HG03108 (cell line): ENCODE data around the gene GAD1.

Experiments used
- ATAC-seq: cut with Tn5 transposase; IDR thresholded peaks from one replicate; pipeline ENCODE4 v1.9.1; 2021; ENCODE audit warnings: moderate library complexity; ENCODE audit not compliant: unreplicated experiment

The GAD1 gene

GRCh38 chr2:170840717-170841210, 24.1 kb downstream of the GAD1 start:
- no peak for ATAC-seq

GRCh38 chr2:170842785-170843184, 26.1 kb downstream of the GAD1 start:
- ATAC-seq: no peak

GRCh38 chr2:170843656-170844055, 27.0 kb downstream of the GAD1 start:
- no peak for ATAC-seq

GRCh38 chr2:170845343-170845742, 28.7 kb downstream of the GAD1 start:
- no peak for ATAC-seq

- no peak for ATAC-seq
These were observed 29.6 kb downstream of the GAD1 start for GRCh38 chr2:170846314-170846713.

- ATAC-seq: no peak
These were observed 31.0 kb downstream of the GAD1 start for GRCh38 chr2:170847716-170848115.

- no peak for ATAC-seq
These were observed 31.9 kb downstream of the GAD1 start for GRCh38 chr2:170848587-170848986.

GRCh38 chr2:170850251-170850650, 33.6 kb downstream of the GAD1 start:
- no peak for ATAC-seq

GRCh38 chr2:170851635-170852034, 34.9 kb downstream of the GAD1 start:
- no peak for ATAC-seq

GRCh38 chr2:170856066-170856465, 39.4 kb downstream of the GAD1 start:
- no peak for ATAC-seq

GRCh38 chr2:170862286-170862902, 45.7 kb downstream of the GAD1 start:
- ATAC-seq: no peak

- ATAC-seq: no peak
These were observed 46.4 kb downstream of the GAD1 start for GRCh38 chr2:170863087-170863486.

GRCh38 chr2:170869036-170869435, 52.3 kb downstream of the GAD1 start:
- no peak for ATAC-seq

- ATAC-seq: no peak
These were observed 52.8 kb downstream of the GAD1 start for GRCh38 chr2:170869461-170869860.

- ATAC-seq: peak; percentile 81
These were observed 56.5 kb downstream of the GAD1 start for GRCh38 chr2:170873035-170873692.

GRCh38 chr2:170878066-170878465, 61.4 kb downstream of the GAD1 start:
- no peak for ATAC-seq

- no peak for ATAC-seq
These were observed 61.8 kb downstream of the GAD1 start for GRCh38 chr2:170878505-170878904.

GRCh38 chr2:170881840-170882239, 65.2 kb downstream of the GAD1 start:
- ATAC-seq: no peak

GRCh38 chr2:170882758-170883157, 66.1 kb downstream of the GAD1 start:
- ATAC-seq: no peak

GRCh38 chr2:170883683-170884082, 67.0 kb downstream of the GAD1 start:
- no peak for ATAC-seq

- no peak for ATAC-seq
These were observed 68.6 kb downstream of the GAD1 start for GRCh38 chr2:170885130-170885791.

- ATAC-seq: no peak
These were observed 69.7 kb downstream of the GAD1 start for GRCh38 chr2:170886386-170886785.
